ENCODE results near the gene TXNRD1.
A peak's percentile ranks its signal among the peaks of the same experiment; 100 is the strongest.
"Not testable (repeated sequence)": the region's sequence is repeated elsewhere in the genome, so short reads cannot be mapped to it uniquely, and the experiment has no call there.

The TXNRD1 gene

GRCh38 chr12:104331376-104331775 lies 115.8 kb downstream of the TXNRD1 start:
- H3K4me1 Mint-ChIP-seq, result no peaks in the 10 kb centered on the region
- H3K27me3 Mint-ChIP-seq, result no peaks in the 10 kb centered on the region
- DNase-seq (no peak), ATAC-seq (no peak)
- no peaks in the 10 kb centered on the region for H3K9me3 Mint-ChIP-seq
- H3K4me3 Mint-ChIP-seq, result no peak overlapping the region
- no peak overlapping the region for H3K27ac Mint-ChIP-seq

DNA sequence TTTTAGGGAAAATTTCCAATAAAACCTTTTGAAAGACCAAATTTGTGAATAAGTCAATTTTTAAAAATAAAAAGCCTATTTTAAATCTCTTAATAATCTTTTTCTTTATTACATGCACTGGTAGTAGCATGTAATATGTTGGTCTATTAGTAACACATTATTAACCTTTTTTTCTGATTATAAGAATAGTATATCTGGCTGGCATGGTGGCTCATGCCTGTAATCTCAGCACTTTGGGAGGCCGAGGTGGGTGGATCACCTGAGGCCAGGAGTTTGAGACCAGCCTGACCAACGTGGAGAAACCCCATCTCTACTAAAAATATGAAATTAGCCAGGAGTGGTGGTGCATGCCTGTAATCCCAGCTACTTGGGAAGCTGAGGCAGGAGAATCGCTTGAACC lies 116.7 kb downstream of the TXNRD1 start:
- H3K4me1 Mint-ChIP-seq, H3K4me3 Mint-ChIP-seq, H3K27ac Mint-ChIP-seq, H3K27me3 Mint-ChIP-seq, ATAC-seq, H3K9me3 Mint-ChIP-seq, DNase-seq: not testable (repeated sequence)

GRCh38 chr12:104333692-104334255 lies 118.2 kb downstream of the TXNRD1 start:
- no peaks in the 10 kb centered on the region for H3K9me3 Mint-ChIP-seq
- H3K4me3 Mint-ChIP-seq, result no peak overlapping the region
- H3K27ac Mint-ChIP-seq, result no peak overlapping the region

GRCh38 chr12:104334581-104334980 lies 119.0 kb downstream of the TXNRD1 start:
- no peak for DNase-seq
- no peaks in the 10 kb centered on the region for H3K4me1 Mint-ChIP-seq
- no peak overlapping the region for H3K4me3 Mint-ChIP-seq
- no peak for ATAC-seq
- no peaks in the 10 kb centered on the region for H3K9me3 Mint-ChIP-seq
- no peak overlapping the region for H3K27ac Mint-ChIP-seq
- H3K27me3 Mint-ChIP-seq, result no peaks in the 10 kb centered on the region

More at GRCh38 chr12:104333692-104334255, 118.2 kb downstream of the TXNRD1 start:
- no peak for ATAC-seq
- H3K4me1 Mint-ChIP-seq, result no peaks in the 10 kb centered on the region
- DNase-seq, result no peak
- no peaks in the 10 kb centered on the region for H3K27me3 Mint-ChIP-seq

- DNase-seq, result no peak
- H3K4me1 Mint-ChIP-seq, result no peaks in the 10 kb centered on the region
- no peak for ATAC-seq
- no peaks in the 10 kb centered on the region for H3K9me3 Mint-ChIP-seq
- no peak overlapping the region for H3K27ac Mint-ChIP-seq
- H3K27me3 Mint-ChIP-seq, result no peaks in the 10 kb centered on the region
- no peak overlapping the region for H3K4me3 Mint-ChIP-seq
Measured at GRCh38 chr12:104336115-104336514, 120.5 kb downstream of the TXNRD1 start.

DNA sequence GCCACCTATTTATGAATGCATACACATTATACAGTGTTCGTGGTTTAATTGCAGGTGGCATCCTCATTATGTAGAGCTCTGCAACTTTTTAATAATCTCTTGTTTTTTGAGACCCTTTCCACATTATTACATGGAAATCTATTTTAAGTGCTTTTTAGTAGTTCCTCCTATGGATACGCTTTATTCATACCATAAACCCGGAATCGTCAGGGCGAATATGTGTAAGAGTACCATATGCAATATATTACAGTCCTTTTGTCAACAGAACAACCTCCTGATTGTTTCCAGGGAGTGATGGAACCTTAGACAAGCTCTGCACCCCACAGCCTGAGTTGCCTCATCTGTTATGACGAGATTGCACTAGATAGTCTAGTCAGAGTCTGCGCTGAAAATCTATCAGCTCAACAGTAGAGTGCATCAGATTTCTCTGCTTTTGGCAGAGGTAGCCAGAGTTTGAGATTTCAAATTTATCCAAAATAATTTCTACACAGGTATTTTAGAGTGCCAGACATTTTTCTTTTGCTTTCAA lies 121.5 kb downstream of the TXNRD1 start:
- ATAC-seq (no peak), DNase-seq (no peak)
- no peaks in the 10 kb centered on the region for H3K9me3 Mint-ChIP-seq
- no peaks in the 10 kb centered on the region for H3K27me3 Mint-ChIP-seq
- no peaks in the 10 kb centered on the region for H3K4me1 Mint-ChIP-seq
- H3K27ac Mint-ChIP-seq, result no peak overlapping the region
- H3K4me3 Mint-ChIP-seq, result no peak overlapping the region

- no peak overlapping the region for H3K27ac Mint-ChIP-seq
- H3K9me3 Mint-ChIP-seq, result no peaks in the 10 kb centered on the region
- no peaks in the 10 kb centered on the region for H3K27me3 Mint-ChIP-seq
- no peak for ATAC-seq
- no peak overlapping the region for H3K4me3 Mint-ChIP-seq
- DNase-seq, result no peak
- peaks cover 5% of the 10 kb centered on the region for H3K4me1 Mint-ChIP-seq
Measured at GRCh38 chr12:104339663-104340062, 124.1 kb downstream of the TXNRD1 start.

GRCh38 chr12:104340177-104340576 lies 124.6 kb downstream of the TXNRD1 start:
- H3K9me3 Mint-ChIP-seq, result no peaks in the 10 kb centered on the region
- H3K4me1 Mint-ChIP-seq, result peaks cover 5% of the 10 kb centered on the region
- ATAC-seq (no peak), DNase-seq (no peak)
- peak overlapping the region in 1 of 2 donors; percentile 61 for H3K27ac Mint-ChIP-seq
- H3K4me3 Mint-ChIP-seq, result no peak overlapping the region
- H3K27me3 Mint-ChIP-seq, result no peaks in the 10 kb centered on the region

DNA sequence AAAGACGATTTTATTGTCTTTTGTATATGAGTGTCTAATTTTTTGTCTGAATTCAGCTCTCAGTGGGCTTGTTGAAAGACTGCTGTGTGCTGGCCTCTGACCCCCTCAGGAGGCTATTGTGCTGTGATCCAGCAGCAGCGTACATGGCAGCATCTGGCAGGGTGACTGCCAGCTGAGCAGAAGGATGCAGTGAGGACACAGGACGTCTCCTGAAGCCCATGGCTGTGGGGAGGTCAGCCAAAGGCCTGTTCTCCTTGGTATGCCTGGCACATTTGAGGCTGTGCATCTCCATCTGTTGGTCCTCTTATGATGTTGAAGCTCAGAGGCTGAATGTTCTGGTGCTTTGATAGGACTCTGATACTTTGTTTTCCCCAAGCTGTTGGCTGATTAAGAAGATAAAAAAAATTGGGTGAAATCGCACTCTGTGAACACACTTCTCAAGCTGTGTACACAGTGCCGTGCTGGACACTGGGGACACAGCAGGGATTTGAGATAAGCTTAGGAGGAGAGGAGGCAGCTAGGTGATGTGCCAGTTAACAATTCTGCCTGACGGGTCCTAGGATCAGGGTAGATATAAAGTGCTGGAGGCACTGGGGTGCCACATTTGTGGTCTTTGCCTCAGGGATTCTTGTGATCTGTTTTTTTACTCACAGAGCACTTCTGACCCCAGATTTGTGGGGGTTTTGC lies 125.5 kb downstream of the TXNRD1 start:
- no peak overlapping the region for H3K4me3 Mint-ChIP-seq
- peaks cover 5% of the 10 kb centered on the region for H3K4me1 Mint-ChIP-seq
- DNase-seq (no peak), ATAC-seq (no peak)
- H3K9me3 Mint-ChIP-seq, result no peaks in the 10 kb centered on the region
- peak overlapping the region in 1 of 2 donors; percentile 90 for H3K27ac Mint-ChIP-seq
- H3K27me3 Mint-ChIP-seq, result no peaks in the 10 kb centered on the region

DNA sequence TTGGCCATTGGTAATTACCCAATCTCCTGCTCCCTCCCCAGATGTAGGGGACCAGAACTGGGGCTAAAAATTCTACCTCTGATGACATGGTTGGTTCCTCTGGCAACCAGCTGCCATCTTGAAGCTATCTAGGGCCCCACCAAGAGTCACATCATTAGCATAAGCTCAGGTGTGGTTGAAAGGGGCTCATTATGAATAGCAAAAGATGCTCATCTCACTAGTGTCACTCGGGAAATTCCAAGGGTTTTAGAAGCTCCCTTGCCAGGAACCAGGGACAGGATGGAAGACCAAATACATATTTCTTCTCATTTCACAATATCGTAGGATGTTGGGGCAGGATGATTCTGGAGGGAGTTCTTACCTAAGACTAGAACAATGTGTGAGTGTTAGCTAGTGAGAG lies 126.6 kb downstream of the TXNRD1 start:
- Mint-ChIP-seq H3K27me3 (no peaks in the 10 kb centered on the region), H3K9me3 (no peaks in the 10 kb centered on the region), H3K27ac (no peak overlapping the region), H3K4me3 (no peak overlapping the region), H3K4me1 (peaks cover 5% of the 10 kb centered on the region)
- DNase-seq (no peak), ATAC-seq (no peak)

DNA sequence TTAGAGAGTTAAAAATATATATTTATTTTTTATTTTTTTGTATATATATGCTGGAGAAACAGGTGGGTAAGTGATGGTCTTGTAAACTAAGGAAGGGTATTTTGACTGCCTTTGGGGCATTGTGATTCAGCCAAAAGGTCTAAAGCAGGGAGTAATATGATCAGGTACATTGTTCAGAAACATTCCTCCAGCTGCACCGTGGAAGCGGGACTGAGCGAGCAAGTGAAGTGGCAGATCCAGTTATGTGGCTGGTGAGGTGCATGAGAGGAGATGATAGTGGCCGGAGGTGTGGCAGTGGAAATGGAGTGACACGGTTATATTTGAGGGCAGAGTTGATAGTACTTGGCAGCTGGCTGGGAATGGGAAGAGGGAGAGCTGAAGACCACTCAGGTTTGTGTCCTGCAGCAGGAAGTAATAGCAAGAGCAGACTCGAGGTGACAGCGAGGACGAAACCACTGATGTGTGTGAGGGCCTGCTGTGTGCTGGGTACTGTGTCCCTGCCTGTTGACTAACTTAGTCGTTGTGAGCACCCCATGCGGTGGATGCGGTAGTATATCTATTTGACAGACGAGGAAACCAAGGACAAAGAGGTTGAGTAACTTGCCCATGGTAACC lies 127.2 kb downstream of the TXNRD1 start:
- H3K4me3 Mint-ChIP-seq, result no peak overlapping the region
- H3K27me3 Mint-ChIP-seq, result no peaks in the 10 kb centered on the region
- no peak for ATAC-seq
- peak overlapping the region in 1 of 2 donors; percentile 21 for H3K27ac Mint-ChIP-seq
- no peaks in the 10 kb centered on the region for H3K9me3 Mint-ChIP-seq
- H3K4me1 Mint-ChIP-seq, result peaks cover 5% of the 10 kb centered on the region
- DNase-seq, result no peak

- Mint-ChIP-seq H3K4me3 (no peak overlapping the region), H3K9me3 (no peaks in the 10 kb centered on the region), H3K27ac (no peak overlapping the region), H3K4me1 (peaks cover 5% of the 10 kb centered on the region), H3K27me3 (no peaks in the 10 kb centered on the region)
- DNase-seq, result no peak
- ATAC-seq, result no peak
Measured at GRCh38 chr12:104344682-104345081, 129.1 kb downstream of the TXNRD1 start.

DNA sequence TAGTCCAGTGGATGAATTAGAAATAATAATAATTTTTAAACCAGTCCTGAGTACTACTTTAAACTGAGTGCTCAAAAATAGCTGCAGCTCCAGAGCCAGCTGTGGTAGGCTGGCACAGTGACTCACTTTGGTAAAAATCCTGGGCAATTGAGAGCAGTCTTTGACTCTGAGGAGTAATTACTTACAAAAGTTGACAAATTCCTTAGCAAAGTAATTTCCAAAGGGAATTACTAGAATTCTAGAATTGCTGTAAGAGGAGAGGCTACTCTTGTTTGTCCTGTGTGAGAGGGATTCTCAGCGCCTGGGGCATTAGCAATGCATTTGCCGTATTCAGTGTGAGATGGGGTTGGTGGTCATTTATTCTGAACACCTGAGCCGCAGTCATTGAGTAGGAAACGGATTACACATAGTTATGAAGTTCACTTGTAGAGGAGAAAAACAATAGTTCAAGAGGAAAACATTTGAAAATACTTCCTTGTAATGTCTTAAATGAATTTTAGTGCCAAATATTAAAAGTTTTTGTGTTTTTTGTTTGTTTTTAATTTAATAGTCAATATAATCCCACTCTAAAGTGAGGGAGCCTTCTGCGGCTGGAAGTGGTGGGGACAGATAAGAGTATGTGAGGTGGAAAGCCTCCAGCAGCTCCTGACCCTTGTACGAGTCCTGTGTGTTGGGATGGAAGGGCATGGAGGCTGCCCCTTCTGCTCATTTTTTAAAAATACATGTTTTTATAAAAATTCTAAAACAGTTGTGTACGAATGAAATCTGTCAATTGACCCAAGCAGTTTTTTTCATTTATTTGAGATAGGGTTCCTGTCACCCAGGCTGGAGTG lies 129.9 kb downstream of the TXNRD1 start:
- ATAC-seq, result no peak
- DNase-seq, result no peak
- no peak overlapping the region for H3K4me3 Mint-ChIP-seq
- no peaks in the 10 kb centered on the region for H3K27me3 Mint-ChIP-seq
- no peaks in the 10 kb centered on the region for H3K9me3 Mint-ChIP-seq
- H3K27ac Mint-ChIP-seq, result no peak overlapping the region
- H3K4me1 Mint-ChIP-seq, result peaks cover 5% of the 10 kb centered on the region

DNA sequence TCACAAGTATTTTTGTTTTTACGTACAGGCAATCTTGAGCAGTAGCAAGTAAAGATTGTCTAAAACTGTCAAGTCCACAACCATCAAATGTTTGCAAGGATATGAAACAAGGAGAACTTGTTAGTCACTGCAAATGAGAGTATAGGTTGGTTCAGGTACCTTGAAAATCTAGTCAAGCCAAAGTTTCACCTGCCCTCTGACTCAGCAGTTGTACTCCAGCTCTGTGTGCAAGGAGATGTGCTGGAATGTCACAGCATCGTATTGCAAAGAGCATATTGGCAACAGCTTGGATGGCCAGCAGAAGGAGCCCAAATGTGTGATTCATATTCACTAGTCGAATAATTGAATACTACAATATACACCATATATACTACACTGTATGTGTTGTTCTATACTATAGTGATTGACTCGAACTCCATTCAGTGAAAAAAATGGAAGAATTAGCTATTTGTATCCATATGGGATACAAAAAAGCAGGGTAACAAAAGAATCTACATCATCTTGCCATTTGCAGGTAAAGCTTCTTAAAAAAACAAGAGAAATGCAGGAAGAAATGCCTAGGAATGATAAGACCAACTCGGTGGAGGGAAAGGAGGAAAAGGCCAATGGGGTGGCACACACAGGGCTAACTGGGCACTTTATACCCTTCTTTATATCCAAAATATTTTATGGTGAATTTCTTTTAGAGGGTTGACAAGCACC lies 131.9 kb downstream of the TXNRD1 start:
- Mint-ChIP-seq H3K27ac (peak overlapping the region in 1 of 2 donors; percentile 36), H3K9me3 (no peaks in the 10 kb centered on the region), H3K4me3 (no peak overlapping the region), H3K27me3 (no peaks in the 10 kb centered on the region), H3K4me1 (peaks cover 4% of the 10 kb centered on the region)
- DNase-seq, result no peak
- no peak for ATAC-seq

GRCh38 chr12:104348283-104348993 lies 132.9 kb downstream of the TXNRD1 start:
- ATAC-seq, result no peak
- H3K27me3 Mint-ChIP-seq, result no peaks in the 10 kb centered on the region
- no peaks in the 10 kb centered on the region for H3K4me1 Mint-ChIP-seq
- no peak overlapping the region for H3K4me3 Mint-ChIP-seq
- no peak for DNase-seq
- no peak overlapping the region for H3K27ac Mint-ChIP-seq
- H3K9me3 Mint-ChIP-seq, result no peaks in the 10 kb centered on the region
